Measurements from ENCODE around the gene RAD52.

- TF ChIP-seq CTCF (IDR thresholded peaks at IDR 0.05; ENCODE audit: low read depth, low read length, missing input control) (no peak), NR2F2 (IDR thresholded peaks at IDR 0.05) (no peak), ZBTB33 (IDR thresholded peaks at IDR 0.05) (no peak), SP1 (IDR thresholded peaks at IDR 0.05) (no peak), REST (IDR thresholded peaks at IDR 0.05) (no peak)
These were observed 48.0 kb upstream of the RAD52 start for GRCh38 chr12:997505-997904.

All from liver (tissue), 3 donors.